ENCODE measurements around the gene PLEKHG4B.

PLEKHG4B gene

DNA sequence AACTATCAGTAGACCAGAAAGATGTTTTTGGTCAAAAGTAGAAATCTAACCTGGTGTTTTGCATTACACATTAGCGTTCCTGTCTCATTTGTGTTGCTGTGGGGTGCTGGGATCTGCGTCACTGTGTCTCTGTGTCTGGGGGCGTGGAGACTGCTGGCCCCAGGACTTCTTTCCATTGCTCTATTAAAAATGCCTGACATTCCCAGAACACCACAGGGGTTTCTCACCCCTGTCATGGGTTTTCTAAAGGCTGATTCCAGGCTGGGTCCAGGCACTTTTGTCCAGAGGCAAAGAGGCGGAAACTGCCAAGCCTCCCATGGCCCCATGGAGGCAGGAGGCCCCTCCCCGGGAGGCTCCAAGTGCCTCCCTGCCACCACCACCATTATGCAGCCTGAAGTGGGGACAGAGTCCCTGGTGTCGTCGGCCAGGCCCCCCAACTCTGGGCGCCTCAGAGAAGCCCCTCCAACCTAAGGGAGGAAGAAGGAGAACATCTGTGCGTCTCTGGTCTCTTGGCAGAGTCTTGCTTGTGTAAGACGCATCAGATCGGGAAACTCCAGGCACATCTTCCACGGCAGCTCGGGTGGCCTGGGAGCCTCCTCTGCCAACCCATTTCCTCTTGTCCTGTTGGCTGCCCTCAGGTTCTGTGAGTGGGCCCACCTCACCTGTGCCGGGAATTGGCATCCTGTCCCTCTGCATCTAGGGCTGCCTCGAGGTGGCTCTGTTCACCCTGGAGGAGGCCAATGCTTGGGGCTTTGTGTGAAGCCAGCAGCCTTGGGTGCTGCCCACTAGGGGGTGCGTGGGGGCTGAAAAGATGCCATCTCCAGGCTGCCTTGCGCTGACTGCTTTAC lies 13.8 kb upstream of the PLEKHG4B start:
- Mint-ChIP-seq H3K27ac (ENCODE audit: low read depth) (no peak overlapping the region), H3K4me1 (no peaks in the 10 kb centered on the region), H3K9me3 (no peaks in the 10 kb centered on the region), H3K4me3 (no peak overlapping the region), H3K27me3 (peaks cover 78% of the 10 kb centered on the region), H3K36me3 (ENCODE audit: insufficient read depth) (peaks cover 3% of the 10 kb centered on the region)
- ATAC-seq (replicated peaks; ENCODE audit: extremely low read depth, poor library complexity, severe bottlenecking) (no peak), DNase-seq (ENCODE audit: low spot score in 2 of 2) (no peak)

DNA sequence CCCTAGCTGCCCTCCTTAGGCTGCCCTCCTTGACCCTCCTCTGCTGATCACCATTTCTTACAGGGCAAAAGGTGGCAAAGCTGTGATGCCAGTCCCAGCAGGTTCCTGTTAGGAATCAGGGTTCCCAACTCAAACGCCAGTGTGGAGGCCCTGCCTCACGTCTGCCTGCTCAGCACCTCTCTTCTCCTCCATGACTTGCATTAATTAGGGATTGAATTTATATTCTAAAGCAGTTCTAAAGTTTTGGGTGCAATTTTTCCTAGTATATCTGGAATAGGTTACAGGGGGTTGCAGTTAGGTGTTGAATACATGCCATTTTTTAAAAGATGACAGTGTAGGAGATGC lies 13.2 kb upstream of the PLEKHG4B start:
- no peak overlapping the region for H3K27ac Mint-ChIP-seq (ENCODE audit: low read depth)
- ATAC-seq (replicated peaks; ENCODE audit: extremely low read depth, poor library complexity, severe bottlenecking) (no peak), DNase-seq (ENCODE audit: low spot score in 2 of 2) (no peak)
- peaks cover 3% of the 10 kb centered on the region for H3K36me3 Mint-ChIP-seq (ENCODE audit: insufficient read depth)
- H3K27me3 Mint-ChIP-seq, result peaks cover 77% of the 10 kb centered on the region
- H3K9me3 Mint-ChIP-seq, result no peaks in the 10 kb centered on the region
- no peak overlapping the region for H3K4me3 Mint-ChIP-seq
- H3K4me1 Mint-ChIP-seq, result no peaks in the 10 kb centered on the region

DNA sequence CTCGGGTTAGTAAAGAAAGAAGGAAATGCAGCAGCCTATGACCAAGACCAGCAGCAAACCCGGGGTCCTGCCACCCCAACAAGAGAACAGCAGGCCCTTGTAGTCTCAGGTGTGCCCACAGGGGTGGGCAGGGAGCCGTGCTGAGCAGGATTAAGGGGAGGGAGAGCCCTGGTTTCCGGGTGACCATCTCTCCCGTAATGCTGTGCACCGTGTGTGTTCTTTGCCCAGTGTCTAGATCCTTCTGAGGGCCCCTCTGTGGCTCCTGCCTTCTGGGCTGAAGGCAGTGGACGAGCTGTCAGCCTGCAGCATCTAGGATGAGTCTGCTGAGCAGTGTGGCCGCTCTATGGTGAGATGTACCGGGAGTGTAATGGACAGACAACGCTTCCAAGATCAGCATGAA lies 12.7 kb upstream of the PLEKHG4B start:
- DNase-seq (ENCODE audit: low spot score in 2 of 2) (no peak), ATAC-seq (replicated peaks; ENCODE audit: extremely low read depth, poor library complexity, severe bottlenecking) (no peak)
- Mint-ChIP-seq H3K27me3 (peaks cover 73% of the 10 kb centered on the region), H3K27ac (ENCODE audit: low read depth) (no peak overlapping the region), H3K4me3 (no peak overlapping the region), H3K9me3 (no peaks in the 10 kb centered on the region), H3K36me3 (ENCODE audit: insufficient read depth) (peaks cover 1% of the 10 kb centered on the region), H3K4me1 (no peaks in the 10 kb centered on the region)

DNA sequence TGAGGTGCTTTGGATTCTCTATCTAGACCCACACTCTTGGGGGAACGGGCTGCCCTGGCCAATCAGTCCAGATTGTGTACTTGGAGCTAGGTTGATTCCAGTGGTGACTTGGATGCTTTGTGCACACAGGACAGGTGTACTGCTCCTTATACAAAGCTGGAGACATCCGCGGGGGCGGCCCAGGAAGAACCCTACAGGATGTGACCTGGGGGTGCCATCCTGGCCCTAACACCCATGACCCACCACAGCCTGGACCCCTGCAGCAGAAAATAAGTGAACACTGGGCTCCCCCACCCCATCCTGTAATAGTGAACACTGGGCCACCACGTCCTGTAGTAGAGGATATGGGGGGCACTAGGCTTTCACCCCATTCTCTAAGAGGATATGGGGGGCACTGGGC lies 12.1 kb upstream of the PLEKHG4B start:
- ATAC-seq (replicated peaks; ENCODE audit: extremely low read depth, poor library complexity, severe bottlenecking) (no peak), DNase-seq (ENCODE audit: low spot score in 2 of 2) (no peak)
- Mint-ChIP-seq H3K9me3 (no peaks in the 10 kb centered on the region), H3K27ac (ENCODE audit: low read depth) (no peak overlapping the region), H3K27me3 (peaks cover 67% of the 10 kb centered on the region), H3K4me3 (no peak overlapping the region), H3K36me3 (ENCODE audit: insufficient read depth) (peaks cover 1% of the 10 kb centered on the region), H3K4me1 (no peaks in the 10 kb centered on the region)

DNA sequence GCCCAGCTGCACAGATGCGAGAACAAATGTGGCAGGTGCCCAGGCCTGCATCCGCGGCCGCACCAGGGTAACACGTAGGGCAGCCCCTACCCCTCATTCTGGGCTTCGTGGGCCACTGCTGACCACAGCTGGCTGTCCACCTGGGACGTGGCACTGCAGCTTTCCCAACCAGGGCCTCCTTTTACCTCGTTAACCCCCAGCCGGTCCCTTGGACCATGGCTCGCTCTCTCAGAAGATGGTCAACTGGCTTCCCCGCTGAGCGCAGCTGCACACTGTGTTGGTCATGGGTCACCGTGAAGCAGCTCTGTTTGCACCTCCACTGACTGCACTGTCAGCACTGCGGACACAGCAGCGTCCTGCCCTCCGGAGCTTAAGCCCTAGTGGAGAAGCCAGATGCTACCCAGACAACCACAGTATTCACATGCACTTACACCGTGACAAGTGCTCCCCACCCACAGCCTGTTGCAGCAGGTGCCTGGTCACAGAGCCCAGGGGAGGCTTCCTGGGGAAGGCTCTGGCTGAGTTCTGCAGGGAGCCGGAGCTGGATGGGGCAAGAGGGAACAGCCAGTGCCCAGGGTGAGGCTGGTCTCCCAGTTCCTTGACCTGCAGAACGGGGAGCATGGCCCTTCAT lies 10.5 kb upstream of the PLEKHG4B start:
- H3K4me1 Mint-ChIP-seq, result no peaks in the 10 kb centered on the region
- H3K36me3 Mint-ChIP-seq (ENCODE audit: insufficient read depth), result peaks cover 1% of the 10 kb centered on the region
- no peak for DNase-seq (ENCODE audit: low spot score in 2 of 2)
- ATAC-seq (replicated peaks; ENCODE audit: extremely low read depth, poor library complexity, severe bottlenecking), result no peak
- H3K27me3 Mint-ChIP-seq, result peaks cover 61% of the 10 kb centered on the region
- H3K4me3 Mint-ChIP-seq, result no peak overlapping the region
- no peaks in the 10 kb centered on the region for H3K9me3 Mint-ChIP-seq
- H3K27ac Mint-ChIP-seq (ENCODE audit: low read depth), result no peak overlapping the region

DNA sequence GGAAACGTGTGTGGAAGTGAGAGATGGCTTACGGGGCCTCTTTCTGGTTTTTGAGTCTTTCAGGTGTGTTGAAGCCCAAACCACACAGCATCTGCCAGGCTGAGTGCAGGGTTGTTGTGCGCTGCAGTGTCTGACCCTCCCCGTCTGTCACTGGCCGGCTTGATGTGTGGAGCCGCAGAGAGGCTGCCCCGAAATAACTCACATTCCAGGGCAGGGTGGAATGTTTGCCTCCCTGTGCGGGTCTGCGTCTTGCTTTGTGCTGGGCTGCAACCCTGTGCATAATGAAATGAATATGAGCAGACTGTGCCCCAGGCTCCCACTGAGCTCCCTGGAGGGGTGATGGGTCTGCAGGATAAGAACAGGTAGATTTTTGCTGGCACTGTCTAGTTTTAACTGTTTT lies 9.9 kb upstream of the PLEKHG4B start:
- no peaks in the 10 kb centered on the region for H3K9me3 Mint-ChIP-seq
- H3K36me3 Mint-ChIP-seq (ENCODE audit: insufficient read depth), result peaks cover 1% of the 10 kb centered on the region
- no peak overlapping the region for H3K4me3 Mint-ChIP-seq
- peaks cover 61% of the 10 kb centered on the region for H3K27me3 Mint-ChIP-seq
- no peak overlapping the region for H3K27ac Mint-ChIP-seq (ENCODE audit: low read depth)
- ATAC-seq (replicated peaks; ENCODE audit: extremely low read depth, poor library complexity, severe bottlenecking) (no peak), DNase-seq (ENCODE audit: low spot score in 2 of 2) (no peak)
- H3K4me1 Mint-ChIP-seq, result no peaks in the 10 kb centered on the region

DNA sequence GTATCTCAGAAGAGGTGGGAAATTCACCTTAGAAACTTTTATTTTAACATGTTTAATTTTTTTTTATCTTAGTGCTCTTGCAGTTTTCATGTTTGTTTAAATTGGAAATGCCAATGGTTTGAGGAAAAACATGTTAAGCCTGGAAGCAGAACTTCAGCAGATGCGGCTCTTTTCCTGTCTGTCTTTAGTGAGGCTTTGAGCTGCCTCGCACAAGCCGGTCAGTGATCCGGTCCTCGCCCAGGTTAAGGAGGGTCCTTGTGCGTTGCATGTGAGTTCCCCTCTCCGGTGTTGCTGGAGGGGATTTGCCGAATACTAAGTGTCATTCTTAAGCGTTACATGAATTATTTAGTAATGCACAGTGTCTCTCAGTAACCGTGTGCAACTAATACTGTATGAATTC lies 9.4 kb upstream of the PLEKHG4B start:
- Mint-ChIP-seq H3K4me3 (no peak overlapping the region), H3K4me1 (no peaks in the 10 kb centered on the region)
- ATAC-seq (replicated peaks; ENCODE audit: extremely low read depth, poor library complexity, severe bottlenecking), result no peak

DNA sequence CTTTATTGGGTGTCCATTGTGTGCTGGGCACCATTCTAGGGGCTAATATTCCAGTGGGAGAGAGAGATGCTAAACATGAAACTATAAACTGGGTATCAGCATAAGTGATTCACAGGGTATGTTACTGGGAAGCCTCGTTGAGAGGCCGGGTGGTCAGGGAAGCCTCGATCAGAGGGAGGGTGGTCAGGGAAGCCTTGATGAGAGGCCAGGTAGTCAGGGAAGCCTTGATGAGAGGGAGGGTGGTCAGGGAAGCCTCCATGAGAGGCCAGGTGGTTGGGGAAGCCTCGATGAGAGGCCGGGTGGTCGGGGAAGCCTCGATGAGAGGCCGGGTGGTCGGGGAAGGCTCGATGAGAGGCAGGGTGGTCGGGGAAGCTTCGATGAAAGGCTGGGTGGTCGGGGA lies 8.9 kb upstream of the PLEKHG4B start:
- ATAC-seq (replicated peaks; ENCODE audit: extremely low read depth, poor library complexity, severe bottlenecking) (no peak), DNase-seq (ENCODE audit: low spot score in 2 of 2) (no peak)
- Mint-ChIP-seq H3K36me3 (ENCODE audit: insufficient read depth) (peaks cover 1% of the 10 kb centered on the region), H3K4me1 (no peaks in the 10 kb centered on the region), H3K9me3 (no peaks in the 10 kb centered on the region), H3K27me3 (peaks cover 68% of the 10 kb centered on the region), H3K27ac (ENCODE audit: low read depth) (no peak overlapping the region), H3K4me3 (no peak overlapping the region)

More for the DNA sequence above, 9.4 kb upstream of the PLEKHG4B start:
- H3K36me3 Mint-ChIP-seq (ENCODE audit: insufficient read depth), result peaks cover 1% of the 10 kb centered on the region
- H3K9me3 Mint-ChIP-seq, result no peaks in the 10 kb centered on the region
- H3K27me3 Mint-ChIP-seq, result peaks cover 64% of the 10 kb centered on the region
- no peak for DNase-seq (ENCODE audit: low spot score in 2 of 2)
- no peak overlapping the region for H3K27ac Mint-ChIP-seq (ENCODE audit: low read depth)

DNA sequence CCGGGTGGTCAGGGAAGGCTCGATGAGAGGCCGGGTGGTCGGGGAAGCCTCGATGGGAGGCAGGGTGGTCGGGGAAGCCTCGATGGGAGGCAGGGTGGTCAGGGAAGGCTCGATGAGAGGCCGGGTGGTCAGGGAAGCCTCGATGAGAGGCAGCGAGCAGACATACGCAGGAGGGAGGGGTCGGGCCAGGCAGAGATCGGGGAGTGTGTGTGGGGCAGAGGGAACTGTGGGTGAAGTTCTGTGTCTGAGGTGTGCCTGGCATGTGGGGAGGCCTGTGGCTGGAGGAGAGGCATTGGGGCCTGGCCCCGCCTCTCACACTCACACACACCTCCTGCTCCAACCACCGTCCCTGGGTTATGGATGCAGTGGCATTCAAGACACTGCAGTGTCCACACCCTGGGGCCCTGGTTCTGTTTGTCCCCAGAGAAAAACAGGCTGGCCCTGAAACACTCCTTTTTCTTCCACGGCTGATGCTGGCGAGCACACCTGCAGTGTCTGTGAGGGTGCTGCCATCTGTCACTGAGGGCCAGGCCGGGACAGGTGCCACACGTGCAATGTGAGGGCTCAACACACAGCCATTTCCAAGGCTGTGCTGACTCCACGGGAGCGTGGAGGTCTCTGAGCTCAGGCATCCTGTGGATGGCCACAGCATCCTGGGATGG lies 6.5 kb upstream of the PLEKHG4B start:
- H3K4me1 Mint-ChIP-seq, result no peaks in the 10 kb centered on the region
- no peak for DNase-seq (ENCODE audit: low spot score in 2 of 2)
- no peaks in the 10 kb centered on the region for H3K36me3 Mint-ChIP-seq (ENCODE audit: insufficient read depth)
- no peak overlapping the region for H3K4me3 Mint-ChIP-seq
- no peak for ATAC-seq (replicated peaks; ENCODE audit: extremely low read depth, poor library complexity, severe bottlenecking)
- no peaks in the 10 kb centered on the region for H3K9me3 Mint-ChIP-seq
- peaks cover 78% of the 10 kb centered on the region for H3K27me3 Mint-ChIP-seq
- no peak overlapping the region for H3K27ac Mint-ChIP-seq (ENCODE audit: low read depth)

DNA sequence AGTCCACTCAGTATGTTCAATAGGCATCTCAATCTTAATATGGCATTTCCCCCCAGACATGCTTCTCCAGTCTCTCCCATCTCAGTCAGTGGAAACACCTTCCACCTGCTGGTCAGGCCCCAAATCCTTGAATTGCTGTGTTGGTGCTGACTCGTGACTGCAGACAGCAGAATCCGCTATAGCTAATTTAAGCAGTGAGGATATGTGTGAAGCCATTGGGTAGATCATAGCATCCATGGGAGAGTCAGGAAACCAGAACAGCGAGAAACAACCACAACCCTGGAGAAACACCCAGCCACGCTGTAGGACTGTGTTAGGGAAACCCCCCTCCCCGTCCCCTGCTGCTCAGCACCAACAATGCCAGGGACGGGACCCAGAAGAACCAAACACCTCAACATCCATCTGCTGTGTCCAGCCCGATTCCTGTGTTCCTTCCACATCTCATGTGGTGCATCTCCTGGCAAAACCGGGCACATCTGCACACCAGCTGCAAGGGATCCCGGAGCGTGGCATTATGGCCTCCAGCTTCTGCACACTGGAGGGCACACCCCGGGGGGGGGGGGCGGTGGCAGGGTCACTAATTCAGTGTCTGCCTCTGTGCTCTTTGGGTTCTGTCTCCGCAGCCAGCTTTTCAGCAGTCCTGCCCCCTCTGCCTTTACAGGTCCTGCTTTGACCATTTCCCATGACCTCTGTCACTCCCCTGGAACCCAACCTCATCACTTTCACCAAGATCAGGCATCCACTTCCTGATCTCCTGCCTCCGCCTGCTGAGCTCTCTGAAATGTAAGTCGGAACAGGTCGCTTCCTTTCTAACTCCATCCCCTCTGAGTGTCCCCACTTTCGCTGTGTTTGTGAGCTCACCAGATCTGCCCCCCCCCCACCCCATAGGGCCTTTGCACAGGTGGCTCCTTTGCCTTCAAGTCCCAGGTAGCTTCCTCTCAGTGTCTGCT lies 2.4 kb upstream of the PLEKHG4B start:
- DNase-seq (ENCODE audit: low spot score in 2 of 2) (no peak), ATAC-seq (replicated peaks; ENCODE audit: extremely low read depth, poor library complexity, severe bottlenecking) (no peak)
- peaks cover 80% of the 10 kb centered on the region for H3K27me3 Mint-ChIP-seq

DNA sequence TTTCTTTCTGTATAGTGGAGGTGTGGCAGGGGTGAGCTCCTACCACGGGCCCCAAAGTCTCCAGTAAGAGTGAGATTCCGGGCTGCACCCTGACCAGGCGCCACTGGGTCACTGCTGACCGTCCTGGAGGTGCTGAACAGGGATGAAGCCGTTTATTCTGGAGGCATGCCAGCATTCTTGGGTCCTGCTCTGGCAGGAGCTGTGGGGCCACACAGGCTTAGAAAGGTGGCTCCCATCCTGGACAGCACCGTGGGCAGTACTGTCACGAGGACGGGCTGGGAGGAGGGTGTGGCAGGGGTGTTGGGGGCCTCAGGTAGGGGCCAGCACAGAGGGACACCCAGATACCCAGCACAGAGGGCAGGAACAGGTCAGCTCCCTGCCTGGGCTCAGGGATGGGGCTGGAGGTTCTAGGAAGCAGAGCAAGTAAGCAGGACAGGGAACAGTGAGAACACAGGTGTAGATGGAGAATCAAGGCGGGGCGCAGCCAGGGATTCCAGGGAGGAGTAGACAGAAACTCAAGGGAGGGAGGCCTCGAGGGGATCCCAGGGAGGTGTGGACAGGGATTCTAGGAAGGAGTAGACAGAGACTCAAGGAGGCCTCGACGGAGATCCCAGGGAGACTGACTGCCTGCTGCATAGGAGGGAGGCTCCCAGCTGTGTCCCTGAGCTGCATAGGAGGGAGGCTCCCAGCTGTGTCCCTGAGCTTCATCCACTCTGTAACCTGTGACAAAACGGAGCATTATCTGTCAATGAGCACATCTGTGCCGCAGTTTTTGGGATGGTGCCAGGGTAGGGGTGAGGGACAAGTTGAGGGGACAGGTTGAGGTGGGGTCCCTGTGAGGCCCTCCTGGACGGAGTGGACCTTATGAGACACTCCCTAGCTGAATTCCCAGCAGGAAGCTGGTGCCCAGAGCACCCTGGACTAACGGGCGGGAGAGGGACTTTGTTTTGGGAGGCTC lies 1.1 kb upstream of the PLEKHG4B start:
- peak overlapping the region; percentile 56 for H3K4me3 Mint-ChIP-seq
- peak overlapping the region; percentile 57 for H3K27ac Mint-ChIP-seq (ENCODE audit: low read depth)
- no peaks in the 10 kb centered on the region for H3K36me3 Mint-ChIP-seq (ENCODE audit: insufficient read depth)
- no peak for DNase-seq (ENCODE audit: low spot score in 2 of 2)
- H3K4me1 Mint-ChIP-seq, result peaks cover 8% of the 10 kb centered on the region
- H3K27me3 Mint-ChIP-seq, result peaks cover 89% of the 10 kb centered on the region
- ATAC-seq (replicated peaks; ENCODE audit: extremely low read depth, poor library complexity, severe bottlenecking), result no peak
- H3K9me3 Mint-ChIP-seq, result no peaks in the 10 kb centered on the region

More for the DNA sequence above, 2.4 kb upstream of the PLEKHG4B start:
- Mint-ChIP-seq H3K36me3 (ENCODE audit: insufficient read depth) (no peaks in the 10 kb centered on the region), H3K27ac (ENCODE audit: low read depth) (no peak overlapping the region), H3K4me1 (peaks cover 8% of the 10 kb centered on the region), H3K4me3 (no peak overlapping the region), H3K9me3 (no peaks in the 10 kb centered on the region)
